ENCODE measurements around the gene CDC42BPA.

DNA sequence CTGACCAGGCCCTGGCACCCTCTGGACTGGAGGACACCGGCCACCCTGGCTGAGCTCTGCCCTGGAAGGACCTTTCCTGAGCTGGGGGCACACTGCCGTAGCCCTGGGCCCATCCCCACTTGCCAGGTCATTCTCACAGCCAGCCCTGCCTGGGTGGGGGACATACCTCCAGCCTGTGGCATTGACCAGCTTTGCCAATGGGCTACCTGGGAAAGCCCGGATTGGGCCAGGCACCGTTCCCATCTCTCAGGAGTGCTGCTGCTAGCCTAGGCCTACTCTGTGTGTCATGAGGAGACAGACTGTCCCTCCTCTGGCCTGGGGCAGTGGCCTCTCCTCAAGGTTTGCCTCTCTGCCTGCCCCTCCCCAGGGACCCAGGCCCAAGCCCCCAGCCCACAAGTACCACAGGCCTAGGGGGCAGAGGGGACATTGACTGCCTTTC is 338.2 kb downstream of the CDC42BPA start:
- TF ChIP-seq CTCF (conservative IDR thresholded peaks at IDR 0.05 in 1 of 2, IDR thresholded peaks at IDR 0.05 in 1 of 2; ENCODE audit: low read depth in 1 of 2, low read length in 2 of 2) (no peak), EZH2 (IDR thresholded peaks at IDR 0.05; ENCODE audit: low read length, missing control alignments) (no peak)
